ENCODE results near the gene STAB2.

DNA sequence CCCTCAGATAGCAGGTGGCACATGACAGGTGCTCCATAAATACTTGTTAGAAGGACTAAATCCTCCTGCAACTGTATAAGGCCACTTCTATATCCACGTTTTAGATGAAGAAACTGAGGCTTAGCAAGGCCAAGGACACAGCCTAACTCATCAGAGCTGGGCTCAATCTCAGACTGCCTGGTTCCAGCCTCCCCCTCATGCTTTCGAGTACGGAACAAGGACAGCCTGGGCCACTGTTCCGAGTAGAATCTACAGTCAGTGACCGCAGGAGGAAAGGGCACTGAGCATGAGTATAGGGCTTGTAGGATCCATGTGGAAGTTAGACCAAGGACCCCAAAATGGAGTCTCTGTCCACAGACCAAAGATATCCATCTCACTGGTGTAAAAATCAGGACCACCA lies 169.4 kb downstream of the STAB2 start:
- TF ChIP-seq POLR2AphosphoS5 (IDR thresholded peaks at IDR 0.05; ENCODE audit: borderline replicate concordance, low read depth, low read length) (no peak), EZH2 (IDR thresholded peaks at IDR 0.05) (no peak), FOXP2 (optimal IDR thresholded peaks at IDR 0.05; ENCODE audit: control extremely low read depth, extremely low read length, insufficient read depth) (no peak)
